GM18520 (cell line): ENCODE results near the gene KCNG3.

Source experiments
- ATAC-seq: cut with Tn5 transposase; IDR thresholded peaks from one replicate; pipeline ENCODE4 v1.9.1; 2021; ENCODE audit not compliant: unreplicated experiment

Gene KCNG3

GRCh38 chr2:42488297-42488696, 5.5 kb downstream of the KCNG3 start:
- no peak for ATAC-seq

GRCh38 chr2:42486145-42486906, 7.5 kb downstream of the KCNG3 start:
- no peak for ATAC-seq

GRCh38 chr2:42480402-42480801, 13.4 kb downstream of the KCNG3 start:
- no peak for ATAC-seq

DNA sequence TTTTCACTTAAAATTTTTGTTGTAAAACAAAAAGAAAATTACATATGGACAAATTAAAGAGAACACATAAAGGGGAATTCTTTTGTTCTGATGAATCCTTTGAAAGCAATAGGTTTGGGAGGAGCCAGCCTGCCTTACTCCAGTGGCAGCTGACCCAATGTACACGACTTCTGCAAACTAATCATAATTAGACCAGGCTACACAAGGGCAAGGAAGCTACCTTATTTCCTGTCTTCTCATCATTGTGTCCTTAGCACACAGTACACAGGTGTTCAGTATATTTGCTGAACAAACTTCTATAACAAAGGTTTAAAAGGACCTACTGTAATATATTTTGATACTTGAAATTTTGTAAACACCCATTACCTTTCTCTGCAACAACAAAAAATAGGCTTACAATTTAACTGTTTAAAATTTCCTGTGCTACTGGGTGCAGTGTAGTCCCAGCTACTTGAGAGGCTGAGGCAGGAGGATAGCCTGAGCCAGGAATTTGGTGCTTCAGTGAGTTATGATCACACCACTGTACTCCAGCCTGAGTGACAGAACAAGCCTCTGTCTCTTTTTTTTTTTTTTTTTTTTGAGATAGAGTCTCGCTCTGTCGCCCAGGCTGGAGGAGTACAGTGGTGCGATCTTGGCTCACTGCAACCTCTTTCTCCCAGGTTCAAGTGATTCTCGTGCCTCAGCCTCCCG, 18.9 kb downstream of the KCNG3 start:
- ATAC-seq, result no peak

DNA sequence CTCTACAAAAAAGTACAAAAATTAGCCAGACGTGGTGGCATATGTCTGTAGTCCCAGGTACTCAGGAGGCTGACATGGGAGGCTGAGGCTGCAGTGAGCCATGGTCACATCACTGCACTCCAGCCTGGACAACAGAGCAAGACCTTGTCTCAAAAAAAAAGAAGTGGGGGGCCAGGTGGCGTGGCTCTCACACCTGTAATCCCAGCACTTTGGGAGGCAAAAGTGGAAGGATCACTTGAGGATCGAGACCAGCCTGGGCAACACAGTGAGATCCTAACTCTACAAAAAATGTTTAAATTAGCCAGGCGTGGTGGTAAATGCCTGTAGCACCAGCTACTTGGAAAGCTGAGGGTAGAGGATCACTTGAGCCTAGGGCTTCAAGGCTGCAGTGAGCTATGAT, 23.1 kb downstream of the KCNG3 start:
- ATAC-seq, result no peak

GRCh38 chr2:42464631-42465030, 29.2 kb downstream of the KCNG3 start:
- no peak for ATAC-seq

GRCh38 chr2:42463570-42463969, 30.2 kb downstream of the KCNG3 start:
- no peak for ATAC-seq

- no peak for ATAC-seq
Measured at GRCh38 chr2:42459296-42459695, 34.5 kb downstream of the KCNG3 start.

- ATAC-seq, result no peak
Measured at GRCh38 chr2:42458396-42458795, 35.4 kb downstream of the KCNG3 start.

DNA sequence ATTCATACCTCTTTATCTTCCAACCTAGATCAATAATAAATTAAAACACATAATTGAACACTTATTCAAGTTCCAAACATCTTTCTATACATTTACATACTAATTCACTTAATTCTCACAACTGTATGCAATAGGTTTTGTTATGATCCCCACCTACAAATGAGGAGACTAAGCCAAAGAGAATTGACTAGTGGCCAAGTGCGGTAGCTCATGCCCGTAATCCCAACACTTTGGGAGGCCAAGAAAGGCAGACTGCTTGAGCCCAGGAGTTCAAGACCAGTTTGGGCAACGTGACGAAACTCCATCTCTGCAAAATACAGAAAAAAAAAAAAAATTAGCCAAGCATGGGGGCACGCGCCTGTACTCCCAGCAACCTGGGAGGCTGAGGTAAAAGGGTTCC, 36.8 kb downstream of the KCNG3 start:
- ATAC-seq, result no peak

- ATAC-seq, result no peak
Measured at GRCh38 chr2:42456126-42456839, 37.5 kb downstream of the KCNG3 start.

GRCh38 chr2:42452545-42452944, 41.2 kb downstream of the KCNG3 start:
- no peak for ATAC-seq

GRCh38 chr2:42450136-42450535, 43.6 kb downstream of the KCNG3 start:
- ATAC-seq, result no peak

DNA sequence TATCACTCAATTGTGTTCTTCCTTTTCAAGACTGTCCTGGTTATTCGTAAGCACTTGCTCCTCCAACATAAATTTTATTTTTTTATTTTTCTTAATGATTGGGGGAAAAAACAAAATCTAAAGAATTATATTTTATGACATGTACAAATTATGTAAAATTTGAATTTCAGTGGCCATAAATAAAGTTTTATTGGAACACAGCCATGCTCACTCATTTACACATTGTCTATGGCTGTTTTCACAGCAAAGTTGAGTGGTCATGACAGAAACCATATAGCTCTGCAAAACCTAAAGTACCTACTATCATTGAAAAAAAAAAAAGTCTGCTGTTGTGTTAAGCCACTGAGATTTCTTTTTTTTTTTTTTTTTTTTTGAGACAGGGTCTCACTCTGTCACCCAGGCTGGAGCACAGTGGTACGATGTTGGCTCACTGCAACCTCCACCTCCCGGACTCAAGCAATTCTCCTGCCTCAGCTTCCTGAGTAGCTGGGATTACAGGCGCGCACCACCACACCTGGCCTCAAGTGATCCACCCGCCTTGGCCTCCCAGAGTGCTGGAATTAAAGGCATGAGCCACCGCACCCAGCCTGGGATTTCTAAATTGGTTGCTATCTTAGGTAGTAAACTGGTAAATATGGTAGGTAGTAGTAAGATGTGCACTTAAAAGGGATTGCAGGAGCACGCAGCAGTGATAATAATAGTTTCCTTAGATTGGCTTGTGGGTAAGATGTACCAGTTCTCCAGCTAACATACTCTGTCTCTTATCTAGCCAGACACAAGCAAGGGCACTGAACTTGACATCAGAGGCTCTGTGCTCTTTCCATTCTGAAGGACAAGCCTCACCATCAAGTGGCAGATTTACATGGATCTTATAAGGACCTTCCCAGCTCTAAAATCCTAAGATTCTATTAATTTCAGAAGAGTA, 44.4 kb downstream of the KCNG3 start:
- no peak for ATAC-seq

DNA sequence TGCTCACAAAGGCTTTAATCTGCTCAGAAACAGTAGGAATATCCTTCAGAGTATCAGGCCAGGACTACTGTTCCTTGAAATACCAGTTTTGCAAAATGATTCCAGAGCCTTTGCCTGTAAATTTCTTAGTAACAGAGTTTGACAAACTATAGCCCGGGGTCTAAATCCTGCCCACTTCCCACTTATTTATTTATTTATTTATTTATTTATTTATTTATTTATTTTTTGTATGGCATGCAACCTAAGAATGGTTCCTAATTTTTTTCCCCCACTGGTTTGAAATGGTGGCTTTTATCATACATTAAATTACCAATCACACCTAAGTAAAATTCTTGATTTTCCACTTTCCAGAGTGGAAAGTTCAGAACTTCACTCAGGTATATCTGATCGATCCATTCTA, 45.6 kb downstream of the KCNG3 start:
- no peak for ATAC-seq

DNA sequence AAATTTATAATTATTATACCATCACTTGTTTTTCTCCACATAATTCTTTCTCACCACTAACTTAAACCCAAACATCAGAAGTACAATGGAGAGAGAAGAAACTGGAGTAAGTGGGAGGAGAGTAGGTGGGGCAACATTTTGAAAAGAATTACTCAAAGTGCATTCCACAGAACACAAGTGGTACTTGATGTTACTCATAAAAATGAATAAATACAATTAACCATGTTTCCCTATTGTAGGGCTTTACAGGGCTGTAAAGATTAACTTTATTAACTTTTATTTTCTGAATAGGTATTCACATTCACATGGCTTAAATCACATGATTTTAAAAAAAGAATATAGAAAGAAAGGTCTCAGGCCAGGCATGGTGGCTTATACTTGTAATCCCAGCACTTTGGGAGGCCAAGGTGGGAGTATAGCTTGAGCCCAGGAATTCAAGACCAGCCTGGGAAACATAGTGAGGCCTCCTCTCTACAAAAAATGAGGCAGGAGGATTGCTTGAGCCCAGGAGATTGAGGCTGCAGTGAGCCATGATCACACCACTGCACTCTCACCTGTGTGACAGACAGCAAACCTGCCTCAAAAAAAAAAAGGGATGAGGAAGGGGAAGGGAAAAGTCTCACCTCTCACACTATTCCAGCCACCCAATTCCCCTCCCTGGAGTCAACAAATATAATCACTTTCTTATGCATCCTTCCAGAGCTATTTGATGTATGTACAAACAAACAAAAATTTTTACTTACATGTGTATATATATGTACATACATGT, 47.1 kb downstream of the KCNG3 start:
- ATAC-seq, result no peak

GRCh38 chr2:42443718-42444399, 49.9 kb downstream of the KCNG3 start:
- no peak for ATAC-seq

GRCh38 chr2:42442774-42443173, 51.0 kb downstream of the KCNG3 start:
- ATAC-seq, result no peak

GRCh38 chr2:42438685-42439084, 55.1 kb downstream of the KCNG3 start:
- ATAC-seq, result no peak

DNA sequence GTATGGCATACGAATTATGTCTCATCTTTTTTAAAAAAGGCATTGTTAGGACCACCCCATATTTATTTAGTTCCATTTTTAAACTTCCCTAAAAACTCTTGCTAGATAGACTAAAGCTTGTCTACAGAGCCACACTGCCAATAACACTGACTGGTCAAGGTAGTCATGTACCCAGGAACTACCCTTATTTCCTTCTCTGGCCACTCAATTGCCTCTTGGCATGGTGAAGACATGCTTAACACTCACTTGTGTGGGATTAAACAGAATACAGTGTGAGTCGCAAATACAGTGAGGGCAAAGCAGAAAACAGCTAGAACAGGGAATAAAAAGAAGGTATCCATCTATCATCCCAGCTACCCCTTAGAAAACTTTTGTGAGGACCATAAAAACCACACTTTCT, 57.4 kb downstream of the KCNG3 start:
- ATAC-seq, result no peak
